Activated CD4-positive, alpha-beta T cell treated with anti-CD3 and anti-CD28 coated beads for 36 hours (primary cell): ENCODE results near the gene LMAN1L. TPM values are rescaled to one million over a fixed set of nuclear protein-coding genes. Genes with fewer than 3 reads are reported as not detected.

Source experiments
- ATAC-seq: fragments of 200-7000 bp; cut with Tn5 transposase; one replicate; pipeline ENCODE4 v1.10.0; 2021; ENCODE audit warnings: mild to moderate bottlenecking, moderate library complexity
- CTCF ChIA-PET: fragments of 350-600 bp; sonication (Branson Sonifier 250); formaldehyde crosslinking; loops from one replicate; lab custom pipeline; 2021; ENCODE audit warnings: antibody characterized with exemption; lab: Charles Lee
- POLR2A ChIA-PET: fragments of 350-600 bp; sonication (Branson Sonifier 250); formaldehyde crosslinking; loops from one replicate; lab custom pipeline; 2021; ENCODE audit warnings: antibody characterized with exemption, inconsistent platforms; lab: Charles Lee
- DNase-seq: peaks from one replicate; pipeline ENCODE4 v3.0.0-alpha.2; 2020
- H3K27ac Mint-ChIP-seq: one replicate; pipeline ENCODE4 v1.8.0; 2021; ENCODE audit warnings: mixed read lengths
- H3K27me3 Mint-ChIP-seq: one replicate; pipeline ENCODE4 v1.8.0; 2021; ENCODE audit warnings: mixed read lengths
- H3K36me3 Mint-ChIP-seq: one replicate; pipeline ENCODE4 v1.8.0; 2021; ENCODE audit warnings: low read depth, mixed read lengths
- H3K4me1 Mint-ChIP-seq: one replicate; pipeline ENCODE4 v1.8.0; 2021; ENCODE audit warnings: mixed read lengths
- H3K4me3 Mint-ChIP-seq: one replicate; pipeline ENCODE4 v1.8.0; 2021; ENCODE audit warnings: mild to moderate bottlenecking, moderate library complexity, mixed read lengths
- H3K9me3 Mint-ChIP-seq: one replicate; pipeline ENCODE4 v1.8.0; 2021; ENCODE audit warnings: low read depth, mixed read lengths
- intact Hi-C, 2 experiments: fragments of 100-400 bp; cut with DNase I in 1 of 2; cut with micrococcal nuclease in 1 of 2; formaldehyde crosslinking; loops; one replicate each; pipeline versions ENCODE4 v1.14.2 to v1.15.1; 2022 to 2024; cut with DNase I, micrococcal nuclease
- total RNA-seq, 2 experiments: library from RNA; stranded (reverse); gene quantifications; one replicate each; pipeline ENCODE4 v1.2.3, GENCODE V29; 2021

LMAN1L gene
- total RNA-seq, 2 experiments from 2014 or later = 0.25 TPM; not detected in 1

DNA sequence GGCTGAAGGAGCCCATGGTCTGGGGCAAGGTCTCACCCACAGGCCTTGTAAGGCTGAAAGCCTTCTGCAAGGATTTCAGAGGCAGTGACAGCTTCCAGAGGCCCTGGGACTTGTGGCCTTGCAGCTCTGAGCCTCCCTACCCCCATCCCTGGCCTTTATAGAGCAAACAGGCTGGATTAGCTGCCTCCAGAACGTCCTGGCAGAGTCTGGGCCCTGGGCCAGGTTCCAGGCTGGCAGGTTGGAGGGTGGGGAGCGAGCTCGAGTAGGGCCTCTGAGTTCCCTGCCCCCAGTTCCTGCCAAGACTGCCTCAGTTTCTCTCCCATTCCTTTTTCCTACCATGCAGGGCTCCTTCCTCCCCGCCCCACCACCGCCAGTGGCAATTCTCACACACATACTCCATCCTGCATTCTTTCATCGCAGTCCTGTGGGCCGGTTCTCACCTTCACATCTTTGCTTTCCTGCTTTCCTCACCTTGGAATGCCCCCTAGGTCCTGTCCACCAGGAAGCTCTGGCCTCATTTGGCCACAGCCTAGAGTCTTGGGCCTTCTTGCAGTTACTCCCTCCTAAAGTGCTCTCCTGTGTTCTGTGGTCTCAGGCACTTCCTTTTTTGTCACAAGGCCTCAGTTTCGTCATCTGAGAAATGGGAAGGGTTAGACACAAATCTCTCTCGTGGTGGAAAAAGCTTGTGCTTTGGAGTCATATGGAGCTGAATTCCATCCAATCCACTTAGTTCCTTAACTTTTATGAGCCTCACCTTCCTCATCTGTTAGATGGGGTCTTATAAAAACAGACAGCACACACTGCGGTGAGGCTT is 2.7 kb downstream of the LMAN1L start:
- no peak overlapping the region for H3K4me3 Mint-ChIP-seq
- intact Hi-C loops = no loop called here
- ChIA-PET POLR2A (interaction anchor here (1.0 kb wide), 1 partner anchor 10 kb away, joined by 7 read pairs; no protein-coding TSS in a partner anchor), CTCF (interaction anchor here (0.6 to 1.2 kb wide), 3 partner anchors 86 to 900 kb away, joined by 3 read pairs; no protein-coding TSS in a partner anchor)
- no peaks in the 10 kb centered on the region for H3K27me3 Mint-ChIP-seq
- peaks cover 12% of the 10 kb centered on the region for H3K4me1 Mint-ChIP-seq
- DNase-seq = no peak
- H3K36me3 Mint-ChIP-seq = no peaks in the 10 kb centered on the region
- H3K27ac Mint-ChIP-seq = no peak overlapping the region
- no peaks in the 10 kb centered on the region for H3K9me3 Mint-ChIP-seq
- no peak for ATAC-seq

DNA sequence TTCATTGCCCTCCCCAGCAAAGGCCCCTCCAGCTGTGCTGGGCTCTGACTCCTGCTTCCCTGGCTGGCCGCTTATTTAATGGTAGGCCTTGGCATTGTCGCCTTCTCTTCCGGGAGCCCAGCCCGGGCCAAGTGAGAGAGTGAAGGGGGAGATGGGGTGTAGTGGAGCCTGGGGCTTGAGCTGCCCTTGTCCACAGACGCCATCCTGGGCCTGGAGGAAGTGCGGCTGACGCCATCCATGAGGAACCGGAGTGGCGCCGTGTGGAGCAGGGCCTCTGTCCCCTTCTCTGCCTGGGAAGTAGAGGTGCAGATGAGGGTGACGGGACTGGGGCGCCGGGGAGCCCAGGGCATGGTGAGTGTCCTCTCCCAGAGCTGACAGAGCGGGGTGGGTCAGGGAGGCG is 3.3 kb downstream of the LMAN1L start:
- Mint-ChIP-seq H3K27ac (no peak overlapping the region), H3K4me1 (peaks cover 12% of the 10 kb centered on the region), H3K27me3 (no peaks in the 10 kb centered on the region), H3K9me3 (no peaks in the 10 kb centered on the region), H3K36me3 (no peaks in the 10 kb centered on the region), H3K4me3 (no peak overlapping the region)
- POLR2A ChIA-PET = interaction anchor here (1.0 kb wide), 1 partner anchor 10 kb away, joined by 7 read pairs; no protein-coding TSS in a partner anchor
- ATAC-seq = no peak
- intact Hi-C loops = no loop called here
- no peak for DNase-seq
- CTCF ChIA-PET = interaction anchor here (0.6 to 1.2 kb wide), 2 partner anchors 85 to 135 kb away, joined by 3 read pairs; no protein-coding TSS in a partner anchor

DNA sequence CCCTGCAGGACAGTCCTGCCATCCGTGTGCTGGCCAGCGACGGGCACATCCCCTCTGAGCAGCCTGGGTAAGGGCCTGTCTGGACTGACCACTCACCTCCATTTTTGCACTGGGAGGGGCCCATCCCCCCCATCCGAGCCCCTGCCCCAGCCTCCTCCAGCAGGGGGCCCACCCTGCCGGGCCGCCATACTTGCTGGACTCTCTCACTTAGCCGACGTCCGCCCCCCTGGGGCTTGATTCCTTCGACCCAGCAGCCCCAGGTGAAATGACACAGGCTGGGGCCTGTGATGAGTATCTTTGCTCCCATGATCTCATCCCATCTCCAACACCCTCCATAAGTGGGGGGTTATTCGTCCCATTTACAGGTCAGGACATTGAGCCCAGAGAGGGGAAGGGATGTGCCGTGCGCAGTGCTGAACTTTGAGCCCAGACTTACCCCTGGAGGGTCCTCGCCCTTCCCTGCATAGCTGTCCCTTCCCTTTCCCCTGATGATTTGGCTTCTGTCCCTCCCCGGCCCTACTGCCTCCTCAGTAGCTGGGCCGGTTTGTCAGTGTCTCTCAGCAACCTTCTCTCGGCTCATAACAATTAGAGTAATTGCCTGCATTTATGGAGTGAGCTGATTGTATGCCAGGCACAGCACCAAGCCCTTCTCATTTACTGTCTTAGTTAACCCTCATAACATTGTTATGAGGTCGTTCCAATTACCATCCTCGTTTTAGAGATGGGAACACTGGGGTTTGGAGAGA is 4.2 kb downstream of the LMAN1L start:
- Mint-ChIP-seq H3K27ac (no peak overlapping the region), H3K4me3 (no peak overlapping the region), H3K27me3 (no peaks in the 10 kb centered on the region), H3K9me3 (no peaks in the 10 kb centered on the region), H3K36me3 (no peaks in the 10 kb centered on the region), H3K4me1 (peaks cover 12% of the 10 kb centered on the region)
- POLR2A ChIA-PET = no interaction called here
- no peak for DNase-seq
- intact Hi-C loops = no loop called here
- CTCF ChIA-PET = interaction anchor here (1.2 kb wide), 1 partner anchor 134 kb away, joined by 3 read pairs; no protein-coding TSS in a partner anchor
- no peak for ATAC-seq

DNA sequence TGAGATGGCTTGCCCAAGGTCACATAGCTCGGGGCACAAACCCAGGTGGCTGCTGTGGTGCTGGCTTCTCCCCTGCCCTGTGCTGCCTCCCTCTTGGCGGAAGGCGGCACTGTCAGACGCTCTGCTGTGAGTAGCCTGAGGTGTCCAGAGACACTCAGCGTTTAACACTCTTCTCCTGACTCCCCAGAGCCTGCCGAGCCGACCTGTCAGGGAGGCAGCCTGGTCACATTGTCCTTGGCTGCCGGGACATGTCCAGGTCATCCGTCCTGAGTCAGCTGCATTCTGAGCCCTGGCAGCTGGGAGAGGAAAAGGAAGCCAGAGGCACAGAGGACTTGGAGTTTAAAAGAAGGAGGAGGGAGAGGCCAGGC is 4.7 kb downstream of the LMAN1L start:
- H3K9me3 Mint-ChIP-seq = no peaks in the 10 kb centered on the region
- peaks cover 12% of the 10 kb centered on the region for H3K4me1 Mint-ChIP-seq
- H3K4me3 Mint-ChIP-seq = no peak overlapping the region
- no peak overlapping the region for H3K27ac Mint-ChIP-seq
- ChIA-PET POLR2A (no interaction called here), CTCF (no interaction called here)
- ATAC-seq (no peak), DNase-seq (no peak)
- intact Hi-C loops = no loop called here
- no peaks in the 10 kb centered on the region for H3K27me3 Mint-ChIP-seq
- H3K36me3 Mint-ChIP-seq = no peaks in the 10 kb centered on the region

DNA sequence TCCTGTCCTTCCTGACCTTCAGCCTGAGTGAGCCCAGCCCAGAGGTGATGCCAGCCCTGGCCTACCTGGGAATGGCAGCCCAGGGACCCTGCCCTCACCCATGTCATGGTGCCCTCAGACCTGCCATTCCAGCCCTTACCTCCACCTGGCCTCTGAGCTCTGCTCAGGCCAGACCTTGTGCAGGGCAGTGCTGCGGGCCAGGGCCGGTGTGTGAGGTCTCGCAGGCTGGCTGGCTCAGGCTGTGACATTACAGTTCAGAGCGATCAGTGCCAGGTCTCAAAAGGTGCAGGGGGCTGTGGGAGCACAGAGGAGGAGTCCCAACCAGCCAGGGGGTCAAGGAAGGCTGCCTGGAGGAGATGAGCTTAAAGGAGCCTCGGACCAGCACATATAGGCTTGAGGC is 7.4 kb downstream of the LMAN1L start:
- Mint-ChIP-seq H3K27me3 (peaks cover 3% of the 10 kb centered on the region), H3K36me3 (no peaks in the 10 kb centered on the region), H3K9me3 (no peaks in the 10 kb centered on the region), H3K4me1 (peaks cover 12% of the 10 kb centered on the region), H3K4me3 (no peak overlapping the region), H3K27ac (no peak overlapping the region)
- intact Hi-C loops = no loop called here
- ChIA-PET CTCF (interaction anchor here (1.5 to 3.4 kb wide), 2 partner anchors 51 to 82 kb away, joined by 6 to 9 read pairs; no protein-coding TSS in a partner anchor), POLR2A (no interaction called here)
- DNase-seq (no peak), ATAC-seq (no peak)

DNA sequence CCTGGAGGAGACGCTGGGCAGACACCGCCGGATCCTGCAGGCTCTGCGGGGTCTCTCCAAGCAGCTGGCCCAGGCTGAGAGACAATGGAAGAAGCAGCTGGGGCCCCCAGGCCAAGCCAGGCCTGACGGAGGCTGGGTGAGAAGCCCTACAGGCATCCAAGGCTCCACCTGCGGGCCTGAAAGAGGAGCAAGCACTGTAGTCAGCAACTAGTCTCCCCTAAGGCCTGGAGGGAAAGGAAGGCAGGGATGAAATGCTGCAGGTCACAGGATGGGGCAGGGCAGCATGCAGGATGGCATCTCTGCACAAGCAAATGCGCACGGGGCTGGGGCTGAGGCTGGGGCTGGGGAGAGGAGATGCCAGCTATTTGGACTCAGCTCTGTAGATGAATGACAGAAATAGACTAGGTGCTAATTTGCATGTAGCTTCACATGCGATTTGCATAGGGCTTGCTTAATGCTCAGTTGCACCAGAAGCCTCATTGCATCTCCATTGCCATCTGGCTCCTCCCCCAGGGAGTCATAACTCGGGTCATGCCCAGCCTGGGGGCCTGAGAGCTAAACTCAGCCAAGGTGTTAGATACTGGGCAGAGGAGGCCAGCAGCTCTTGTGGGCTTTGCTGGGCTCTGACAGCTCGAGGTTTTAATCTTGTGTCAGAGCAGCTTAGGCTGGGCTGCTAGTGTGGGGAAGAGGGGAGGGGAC is 8.6 kb downstream of the LMAN1L start:
- DNase-seq = no peak
- H3K27me3 Mint-ChIP-seq = peaks cover 5% of the 10 kb centered on the region
- ATAC-seq = no peak
- no peak overlapping the region for H3K4me3 Mint-ChIP-seq
- ChIA-PET POLR2A (no interaction called here), CTCF (interaction anchor here (0.6 to 3.4 kb wide), 7 partner anchors 22 to 191 kb away, joined by 3 to 9 read pairs (median 6); no protein-coding TSS in a partner anchor)
- H3K27ac Mint-ChIP-seq = no peak overlapping the region
- no peaks in the 10 kb centered on the region for H3K9me3 Mint-ChIP-seq
- peaks cover 12% of the 10 kb centered on the region for H3K4me1 Mint-ChIP-seq
- intact Hi-C loops = no loop called here
- no peaks in the 10 kb centered on the region for H3K36me3 Mint-ChIP-seq

DNA sequence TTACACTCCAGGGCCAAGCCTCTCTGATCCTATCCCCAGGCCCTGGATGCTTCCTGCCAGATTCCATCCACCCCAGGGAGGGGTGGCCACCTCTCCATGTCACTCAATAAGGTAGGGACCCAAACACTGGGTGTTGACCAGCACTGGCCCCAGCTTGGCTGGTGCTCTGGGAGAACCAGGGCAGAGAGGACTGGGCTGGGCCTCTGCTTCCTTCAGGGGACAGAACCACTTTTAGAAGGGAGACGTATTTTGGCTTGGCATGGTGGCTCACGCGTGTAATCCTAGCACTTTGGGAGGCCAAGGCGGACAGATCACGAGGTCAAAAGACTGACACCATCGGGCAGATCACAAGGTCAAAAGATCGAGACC is 9.1 kb downstream of the LMAN1L start:
- ATAC-seq = no peak
- intact Hi-C loops = no loop called here
- ChIA-PET POLR2A (no interaction called here), CTCF (interaction anchor here (0.6 to 3.4 kb wide), 4 partner anchors 22 to 188 kb away, joined by 3 to 9 read pairs (median 5); no protein-coding TSS in a partner anchor)
- H3K36me3 Mint-ChIP-seq = no peaks in the 10 kb centered on the region
- no peak for DNase-seq
- peaks cover 12% of the 10 kb centered on the region for H3K4me1 Mint-ChIP-seq
- no peak overlapping the region for H3K4me3 Mint-ChIP-seq
- peaks cover 8% of the 10 kb centered on the region for H3K27me3 Mint-ChIP-seq
- H3K27ac Mint-ChIP-seq = no peak overlapping the region
- H3K9me3 Mint-ChIP-seq = no peaks in the 10 kb centered on the region

DNA sequence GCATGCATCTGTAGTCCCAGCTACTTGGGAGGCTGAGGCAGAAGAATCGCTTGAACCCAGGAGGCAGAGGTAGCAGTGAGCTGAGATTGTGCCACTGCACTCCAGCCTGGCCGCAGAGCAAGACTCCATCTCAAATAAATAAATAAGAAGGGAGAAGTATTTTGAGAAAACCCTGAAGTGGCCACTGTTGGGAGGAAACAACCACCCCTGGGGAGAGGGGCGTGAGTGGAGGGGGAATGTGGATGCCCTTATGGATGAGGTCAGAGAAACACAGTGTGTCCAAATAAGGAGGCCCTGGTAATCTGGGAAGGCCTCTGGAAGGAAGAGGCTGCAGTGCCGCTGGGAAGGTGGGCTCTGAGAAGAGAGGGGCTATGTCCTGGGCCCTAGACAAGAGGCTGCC is 9.6 kb downstream of the LMAN1L start:
- H3K4me1 Mint-ChIP-seq = peaks cover 12% of the 10 kb centered on the region
- H3K4me3 Mint-ChIP-seq = no peak overlapping the region
- peaks cover 13% of the 10 kb centered on the region for H3K27me3 Mint-ChIP-seq
- no peak for DNase-seq
- ATAC-seq = no peak
- intact Hi-C loops = no loop called here
- H3K27ac Mint-ChIP-seq = no peak overlapping the region
- ChIA-PET POLR2A (no interaction called here), CTCF (interaction anchor here (0.6 to 3.4 kb wide), 3 partner anchors 23 to 58 kb away, joined by 6 to 9 read pairs (median 8); no protein-coding TSS in a partner anchor)
- no peaks in the 10 kb centered on the region for H3K9me3 Mint-ChIP-seq
- no peaks in the 10 kb centered on the region for H3K36me3 Mint-ChIP-seq

DNA sequence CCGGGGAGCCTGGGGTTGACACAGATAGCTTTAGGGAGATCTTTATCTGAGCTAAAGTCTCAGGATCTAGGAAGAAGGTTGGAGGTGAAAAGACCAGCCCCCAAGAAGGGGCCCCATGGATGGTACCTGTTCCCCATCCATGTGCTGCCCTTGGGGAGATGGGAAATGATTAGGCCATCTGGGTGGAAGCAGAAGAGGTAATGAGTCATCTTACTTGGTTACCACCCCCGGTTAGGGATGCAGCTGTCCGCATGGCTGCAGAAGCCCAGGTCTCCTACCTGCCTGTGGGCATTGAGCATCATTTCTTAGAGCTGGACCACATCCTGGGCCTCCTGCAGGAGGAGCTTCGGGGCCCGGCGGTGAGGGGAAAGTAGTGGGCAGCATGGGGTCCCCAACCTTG is 10.7 kb downstream of the LMAN1L start:
- CTCF ChIA-PET = interaction anchor here (0.6 to 3.4 kb wide), 4 partner anchors 54 to 134 kb away, joined by 3 to 9 read pairs (median 4); partner anchors contain the start of gene RPP25
- Mint-ChIP-seq H3K27me3 (peaks cover 20% of the 10 kb centered on the region), H3K4me1 (peaks cover 10% of the 10 kb centered on the region), H3K36me3 (no peaks in the 10 kb centered on the region), H3K9me3 (no peaks in the 10 kb centered on the region), H3K4me3 (no peak overlapping the region), H3K27ac (no peak overlapping the region)
- ATAC-seq = no peak
- no peak for DNase-seq
- POLR2A ChIA-PET = no interaction called here
- intact Hi-C loops = no loop called here

DNA sequence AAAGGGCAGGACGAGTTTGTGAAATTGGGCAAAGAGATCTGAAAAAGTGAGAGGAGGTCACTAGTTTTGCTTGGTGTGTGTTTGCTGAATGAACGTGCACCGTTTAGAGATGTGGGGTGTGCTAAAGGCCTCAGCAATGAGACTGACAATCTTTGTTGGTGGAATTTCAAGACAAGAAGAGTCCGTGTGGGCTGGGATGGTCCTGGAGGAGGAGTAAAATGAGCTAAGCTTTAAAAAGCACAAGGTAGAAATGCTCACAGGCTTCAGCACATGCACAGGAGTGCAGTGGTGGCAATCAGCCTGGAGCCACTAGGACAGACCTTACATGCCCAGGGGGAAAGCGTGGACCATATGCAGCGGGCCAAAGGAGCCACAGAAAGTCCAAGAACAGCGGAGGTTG is 12.3 kb downstream of the LMAN1L start:
- no peak overlapping the region for H3K4me3 Mint-ChIP-seq
- no peak overlapping the region for H3K27ac Mint-ChIP-seq
- ATAC-seq (no peak), DNase-seq (no peak)
- no peaks in the 10 kb centered on the region for H3K9me3 Mint-ChIP-seq
- ChIA-PET POLR2A (no interaction called here), CTCF (interaction anchor here (1.1 to 1.9 kb wide), 3 partner anchors 9 to 77 kb away, joined by 3 to 5 read pairs (median 3); no protein-coding TSS in a partner anchor)
- intact Hi-C loops = no loop called here
- peaks cover 9% of the 10 kb centered on the region for H3K4me1 Mint-ChIP-seq
- no peaks in the 10 kb centered on the region for H3K36me3 Mint-ChIP-seq
- peaks cover 22% of the 10 kb centered on the region for H3K27me3 Mint-ChIP-seq

DNA sequence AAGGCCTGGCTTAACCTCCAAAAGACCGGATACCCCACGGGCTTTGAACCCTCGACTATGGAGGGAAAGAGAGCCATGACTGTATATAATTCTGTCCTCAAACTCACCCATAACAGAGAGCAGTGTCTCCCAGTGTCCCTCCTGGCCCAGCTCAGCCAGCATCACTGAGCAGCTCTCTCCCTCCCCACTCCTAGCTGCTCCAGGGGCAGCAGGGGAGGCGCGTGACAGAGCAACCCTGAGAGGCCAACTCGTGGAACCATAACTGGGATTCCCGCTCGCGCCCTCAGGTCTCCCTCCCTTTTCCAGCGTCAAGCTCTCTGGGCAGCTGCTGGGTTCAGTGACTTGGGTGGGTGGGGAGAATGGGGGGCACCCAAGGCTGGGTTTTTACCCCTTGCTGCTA is 13.2 kb downstream of the LMAN1L start:
- ChIA-PET CTCF (interaction anchor here (0.6 to 1.9 kb wide), 4 partner anchors 10 to 418 kb away, joined by 3 to 5 read pairs (median 3); no protein-coding TSS in a partner anchor), POLR2A (interaction anchor here (0.6 kb wide), 1 partner anchor 56 kb away, joined by 4 read pairs; no protein-coding TSS in a partner anchor)
- peaks cover 22% of the 10 kb centered on the region for H3K27me3 Mint-ChIP-seq
- no peaks in the 10 kb centered on the region for H3K9me3 Mint-ChIP-seq
- ATAC-seq (no peak), DNase-seq (no peak)
- H3K27ac Mint-ChIP-seq = no peak overlapping the region
- no peak overlapping the region for H3K4me3 Mint-ChIP-seq
- peaks cover 13% of the 10 kb centered on the region for H3K4me1 Mint-ChIP-seq
- H3K36me3 Mint-ChIP-seq = no peaks in the 10 kb centered on the region
- intact Hi-C loops = loop anchor here in 1 of 2 experiments (2.0 kb wide), 1 partner anchor 169 kb away; the partner anchor contains the start of gene SCAMP5
